ENCODE results near the gene TMPRSS11E.
"Not testable (repeated sequence)": the region's sequence is repeated elsewhere in the genome, so short reads cannot be mapped to it uniquely, and the experiment has no call there.

TMPRSS11E gene

GRCh38 chr4:68447201-68447600, at the start of gene TMPRSS11E:
Gene TMPRSS11E (plus strand): TSS chr4:68447463. CDS start chr4:68447513, 50 bp downstream.
- no peak for DNase-seq (ENCODE audit: low spot score)

- DNase-seq (ENCODE audit: low spot score): no peak
Measured at GRCh38 chr4:68399306-68399705, 48.0 kb upstream of the TMPRSS11E start.

GRCh38 chr4:68401231-68401630, 46.0 kb upstream of the TMPRSS11E start:
- no peak for DNase-seq (ENCODE audit: low spot score)

- DNase-seq (ENCODE audit: low spot score): no peak
Measured at GRCh38 chr4:68404153-68404552, 43.1 kb upstream of the TMPRSS11E start.

GRCh38 chr4:68405718-68406478, 41.4 kb upstream of the TMPRSS11E start:
- DNase-seq (ENCODE audit: low spot score): not testable (repeated sequence)

- DNase-seq (ENCODE audit: low spot score): no peak
Measured at GRCh38 chr4:68406479-68406859, 40.8 kb upstream of the TMPRSS11E start.

GRCh38 chr4:68407015-68407867, 40.0 kb upstream of the TMPRSS11E start:
- DNase-seq (ENCODE audit: low spot score): not testable (repeated sequence)

GRCh38 chr4:68407868-68408190, 39.4 kb upstream of the TMPRSS11E start:
- no peak for DNase-seq (ENCODE audit: low spot score)

GRCh38 chr4:68410149-68410548, 37.1 kb upstream of the TMPRSS11E start:
- DNase-seq (ENCODE audit: low spot score): no peak

- no peak for DNase-seq (ENCODE audit: low spot score)
Measured at GRCh38 chr4:68410643-68411042, 36.6 kb upstream of the TMPRSS11E start.

GRCh38 chr4:68412031-68412430, 35.2 kb upstream of the TMPRSS11E start:
- DNase-seq (ENCODE audit: low spot score): not testable (repeated sequence)

- DNase-seq (ENCODE audit: low spot score): no peak
Measured at GRCh38 chr4:68416591-68416990, 30.7 kb upstream of the TMPRSS11E start.

GRCh38 chr4:68426516-68426915, 20.7 kb upstream of the TMPRSS11E start:
- DNase-seq (ENCODE audit: low spot score): no peak

- no peak for DNase-seq (ENCODE audit: low spot score)
Measured at GRCh38 chr4:68430337-68430736, 16.9 kb upstream of the TMPRSS11E start.

- no peak for DNase-seq (ENCODE audit: low spot score)
Measured at GRCh38 chr4:68432320-68432719, 14.9 kb upstream of the TMPRSS11E start.

GRCh38 chr4:68433582-68433981, 13.7 kb upstream of the TMPRSS11E start:
- DNase-seq (ENCODE audit: low spot score): no peak

GRCh38 chr4:68434277-68434676, 13.0 kb upstream of the TMPRSS11E start:
- DNase-seq (ENCODE audit: low spot score): no peak

GRCh38 chr4:68434836-68435235, 12.4 kb upstream of the TMPRSS11E start:
- no peak for DNase-seq (ENCODE audit: low spot score)

GRCh38 chr4:68445111-68445510, 2.2 kb upstream of the TMPRSS11E start:
- DNase-seq (ENCODE audit: low spot score): no peak

GRCh38 chr4:68451246-68452211, 4.3 kb downstream of the TMPRSS11E start:
- no peak for DNase-seq (ENCODE audit: low spot score)

GRCh38 chr4:68460085-68460484, 12.8 kb downstream of the TMPRSS11E start:
- DNase-seq (ENCODE audit: low spot score): no peak

- DNase-seq (ENCODE audit: low spot score): no peak
Measured at GRCh38 chr4:68461790-68462189, 14.5 kb downstream of the TMPRSS11E start.

Data from hematopoietic multipotent progenitor cell treated with erythropoietin and hydrocortisone succinate and interleukin-3 and kit ligand, for 15 days (in vitro differentiated cells).